ENCODE measurements around the gene TIMM29. TPM values are rescaled to one million over a fixed set of nuclear protein-coding genes. Genes with fewer than 3 reads are reported as not detected.
A peak's percentile ranks its signal among the peaks of the same experiment; 100 is the strongest.

TIMM29 gene
- polyA plus RNA-seq, 1 donor from 2014 or later: 39.4 TPM

- Histone ChIP-seq H3K4me2 (ENCODE audit: low read length) (no peak overlapping the region), H2AFZ (ENCODE audit: low read depth, low read length) (no peak overlapping the region), H3K4me3 (ENCODE audit: low read length) (peak overlapping the region; percentile 99), H3K79me2 (replicated peaks; ENCODE audit: insufficient read depth, low read length) (peaks cover 66% of the 10 kb centered on the region), H3K36me3 (ENCODE audit: insufficient read depth, low read length) (no peaks in the 10 kb centered on the region), H4K20me1 (ENCODE audit: insufficient read depth) (peaks cover 26% of the 10 kb centered on the region), H3K27ac (ENCODE audit: low read length) (no peak overlapping the region), H3K9ac (ENCODE audit: low read length) (no peak overlapping the region), H3K27me3 (ENCODE audit: insufficient read depth, low read depth, low read length) (no peaks in the 10 kb centered on the region), H3K9me3 (ENCODE audit: low read length) (no peaks in the 10 kb centered on the region), H3F3A (ENCODE audit: insufficient read depth, low read length, poor library complexity, severe bottlenecking) (no peaks in the 10 kb centered on the region), H3K9me2 (ENCODE audit: insufficient read depth, low read length) (no peaks in the 10 kb centered on the region)
- TF ChIP-seq REST (IDR thresholded peaks at IDR 0.05; ENCODE audit: borderline replicate concordance) (no peak), EP300 (conservative IDR thresholded peaks at IDR 0.05; ENCODE audit: poor library complexity, severe bottlenecking) (no peak), CTCF (IDR thresholded peaks at IDR 0.05; ENCODE audit: poor library complexity, severe bottlenecking) (no peak), MXI1 (conservative IDR thresholded peaks at IDR 0.05; ENCODE audit: poor library complexity, severe bottlenecking) (no peak), RAD21 (conservative IDR thresholded peaks at IDR 0.05) (no peak), EZH2 (IDR thresholded peaks at IDR 0.05; ENCODE audit: borderline replicate concordance, insufficient read depth, low read length, poor library complexity, severe bottlenecking) (no peak), SMC3 (conservative IDR thresholded peaks at IDR 0.05; ENCODE audit: poor library complexity) (no peak), TAF1 (IDR thresholded peaks at IDR 0.05; ENCODE audit: low read depth) (no peak), POLR2AphosphoS5 (IDR thresholded peaks at IDR 0.05) (no peak)
These were observed 35.3 kb downstream of the TIMM29 start for GRCh38 chr19:10963865-10964264.

- Histone ChIP-seq H3K27me3 (ENCODE audit: insufficient read depth, low read depth, low read length) (no peaks in the 10 kb centered on the region), H3K9me3 (ENCODE audit: low read length) (no peaks in the 10 kb centered on the region), H2AFZ (ENCODE audit: low read depth, low read length) (no peak overlapping the region), H3K9ac (ENCODE audit: low read length) (no peak overlapping the region), H3K27ac (ENCODE audit: low read length) (no peak overlapping the region), H3K4me3 (ENCODE audit: low read length) (peak overlapping the region; percentile 22), H3K4me2 (ENCODE audit: low read length) (no peak overlapping the region), H3K36me3 (ENCODE audit: insufficient read depth, low read length) (no peaks in the 10 kb centered on the region), H3F3A (ENCODE audit: insufficient read depth, low read length, poor library complexity, severe bottlenecking) (no peaks in the 10 kb centered on the region), H3K9me2 (ENCODE audit: insufficient read depth, low read length) (no peaks in the 10 kb centered on the region), H3K79me2 (replicated peaks; ENCODE audit: insufficient read depth, low read length) (peaks cover 74% of the 10 kb centered on the region), H4K20me1 (ENCODE audit: insufficient read depth) (peaks cover 34% of the 10 kb centered on the region)
- TF ChIP-seq MXI1 (conservative IDR thresholded peaks at IDR 0.05; ENCODE audit: poor library complexity, severe bottlenecking): no peak
These were observed 36.3 kb downstream of the TIMM29 start for GRCh38 chr19:10964903-10965302.

- no peak overlapping the region for H3K4me2 ChIP-seq (ENCODE audit: low read length)
- no peaks in the 10 kb centered on the region for H3F3A ChIP-seq (ENCODE audit: insufficient read depth, low read length, poor library complexity, severe bottlenecking)
- TF ChIP-seq CTCF (IDR thresholded peaks at IDR 0.05; ENCODE audit: poor library complexity, severe bottlenecking) (no peak), EZH2 (IDR thresholded peaks at IDR 0.05; ENCODE audit: borderline replicate concordance, insufficient read depth, low read length, poor library complexity, severe bottlenecking) (no peak), EP300 (conservative IDR thresholded peaks at IDR 0.05; ENCODE audit: poor library complexity, severe bottlenecking) (no peak), TAF1 (IDR thresholded peaks at IDR 0.05; ENCODE audit: low read depth) (no peak), SMC3 (conservative IDR thresholded peaks at IDR 0.05; ENCODE audit: poor library complexity) (no peak), RAD21 (conservative IDR thresholded peaks at IDR 0.05) (no peak), REST (IDR thresholded peaks at IDR 0.05; ENCODE audit: borderline replicate concordance) (no peak), MXI1 (conservative IDR thresholded peaks at IDR 0.05; ENCODE audit: poor library complexity, severe bottlenecking) (no peak), POLR2AphosphoS5 (IDR thresholded peaks at IDR 0.05) (no peak)
- no peaks in the 10 kb centered on the region for H3K27me3 ChIP-seq (ENCODE audit: insufficient read depth, low read depth, low read length)
- H3K9ac ChIP-seq (ENCODE audit: low read length): no peak overlapping the region
- H3K9me2 ChIP-seq (ENCODE audit: insufficient read depth, low read length): no peaks in the 10 kb centered on the region
- peaks cover 79% of the 10 kb centered on the region for H3K79me2 ChIP-seq (replicated peaks; ENCODE audit: insufficient read depth, low read length)
- H3K27ac ChIP-seq (ENCODE audit: low read length): no peak overlapping the region
- H3K36me3 ChIP-seq (ENCODE audit: insufficient read depth, low read length): no peaks in the 10 kb centered on the region
- H3K4me3 ChIP-seq (ENCODE audit: low read length): peak overlapping the region; percentile 22
- H2AFZ ChIP-seq (ENCODE audit: low read depth, low read length): no peak overlapping the region
- H3K9me3 ChIP-seq (ENCODE audit: low read length): no peaks in the 10 kb centered on the region
- H4K20me1 ChIP-seq (ENCODE audit: insufficient read depth): peaks cover 38% of the 10 kb centered on the region
These were observed 36.8 kb downstream of the TIMM29 start for GRCh38 chr19:10965398-10965797.

All from neural cell (in vitro differentiated cells).